ENCODE measurements around the gene APOOL.

DNA sequence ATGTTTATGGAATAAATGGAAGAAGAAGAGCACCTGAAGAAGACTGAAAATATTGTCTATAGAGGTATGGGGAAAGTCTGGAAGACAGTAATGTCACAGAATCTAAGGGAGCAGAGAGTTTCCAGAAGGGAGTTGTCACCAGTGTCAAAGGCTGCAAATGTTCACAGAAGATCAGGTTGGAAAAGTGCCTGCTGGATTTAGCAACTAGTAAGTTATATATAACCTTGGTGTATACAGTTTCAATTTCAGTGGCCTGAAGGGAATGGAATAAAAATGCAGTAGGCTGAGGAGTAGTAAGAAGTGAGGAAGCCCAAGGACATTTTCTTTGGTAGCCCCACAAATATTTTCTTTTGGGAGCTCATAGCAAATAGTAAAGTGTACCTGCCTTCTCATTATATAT lies 132.7 kb downstream of the APOOL start:
- TF ChIP-seq POLR2A (IDR thresholded peaks at IDR 0.05): no peak
- TF ChIP-seq, protein P1, sequence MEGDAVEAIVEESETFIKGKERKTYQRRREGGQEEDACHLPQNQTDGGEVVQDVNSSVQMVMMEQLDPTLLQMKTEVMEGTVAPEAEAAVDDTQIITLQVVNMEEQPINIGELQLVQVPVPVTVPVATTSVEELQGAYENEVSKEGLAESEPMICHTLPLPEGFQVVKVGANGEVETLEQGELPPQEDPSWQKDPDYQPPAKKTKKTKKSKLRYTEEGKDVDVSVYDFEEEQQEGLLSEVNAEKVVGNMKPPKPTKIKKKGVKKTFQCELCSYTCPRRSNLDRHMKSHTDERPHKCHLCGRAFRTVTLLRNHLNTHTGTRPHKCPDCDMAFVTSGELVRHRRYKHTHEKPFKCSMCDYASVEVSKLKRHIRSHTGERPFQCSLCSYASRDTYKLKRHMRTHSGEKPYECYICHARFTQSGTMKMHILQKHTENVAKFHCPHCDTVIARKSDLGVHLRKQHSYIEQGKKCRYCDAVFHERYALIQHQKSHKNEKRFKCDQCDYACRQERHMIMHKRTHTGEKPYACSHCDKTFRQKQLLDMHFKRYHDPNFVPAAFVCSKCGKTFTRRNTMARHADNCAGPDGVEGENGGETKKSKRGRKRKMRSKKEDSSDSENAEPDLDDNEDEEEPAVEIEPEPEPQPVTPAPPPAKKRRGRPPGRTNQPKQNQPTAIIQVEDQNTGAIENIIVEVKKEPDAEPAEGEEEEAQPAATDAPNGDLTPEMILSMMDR (IDR thresholded peaks at IDR 0.05): no peak

Measured in stomach (tissue), 4 donors.